SU-DHL-6 (cell line): ENCODE data around the gene SHCBP1L.

Source experiments
- H2AFZ ChIP-seq: fragments of 200-600 bp; sonication (generic); 2 replicates; pipeline ENCODE4 v1.6.1; 2014; ENCODE audit warnings: low read depth, mild to moderate bottlenecking, moderate library complexity, mixed read lengths, antibody characterized with exemption, low read length; ENCODE audit not compliant: severe bottlenecking
- H3F3A ChIP-seq: fragments of 200-600 bp; shearing (Covaris generic); 2 replicates; pipeline ENCODE4 v1.6.0; 2016; ENCODE audit warnings: antibody characterized with exemption, mild to moderate bottlenecking; ENCODE audit not compliant: insufficient read depth
- H3K27ac ChIP-seq: fragments of 200-600 bp; sonication (generic); 2 replicates; pipeline ENCODE4 v1.5.1; 2016; ENCODE audit warnings: low read depth, mild to moderate bottlenecking, low read length, moderate library complexity, mixed read lengths
- H3K27me3 ChIP-seq: fragments of 200-600 bp; sonication (generic), shearing (Covaris generic); 2 replicates; pipeline ENCODE4 v1.6.0; 2014; ENCODE audit warnings: mild to moderate bottlenecking, low read length
- H3K36me3 ChIP-seq: fragments of 200-600 bp; sonication (generic); 2 replicates; pipeline ENCODE4 v1.6.1; 2014; ENCODE audit warnings: mild to moderate bottlenecking, low read length, mixed read lengths
- H3K4me2 ChIP-seq: fragments of 300-600, 200-600 bp; shearing (Covaris generic), sonication (generic); 2 replicates; pipeline ENCODE4 v1.6.0; 2014; ENCODE audit warnings: low read length, low read depth, mild to moderate bottlenecking; ENCODE audit not compliant: poor library complexity, severe bottlenecking
- H3K4me3 ChIP-seq: fragments of 200-600 bp; sonication (generic); 2 replicates; pipeline ENCODE4 v1.5.1; 2014; ENCODE audit warnings: antibody characterized with exemption, low read length, mild to moderate bottlenecking, mixed read lengths; ENCODE audit not compliant: insufficient read depth, poor library complexity, severe bottlenecking
- H3K79me2 ChIP-seq: fragments of 200-600 bp; sonication (generic); 2 replicates; pipeline ENCODE4 v1.6.1; 2014; ENCODE audit warnings: mild to moderate bottlenecking, low read length, moderate library complexity; ENCODE audit not compliant: insufficient read depth
- H3K9ac ChIP-seq: fragments of 200-600 bp; sonication (generic); 2 replicates; pipeline ENCODE4 v1.7.0; 2014; ENCODE audit warnings: mild to moderate bottlenecking, low read length
- H3K9me2 ChIP-seq: fragments of 200-600 bp; sonication (generic); replicated peaks from 2 replicates; pipeline ENCODE4 v1.6.1; 2014; ENCODE audit warnings: low read length; ENCODE audit not compliant: insufficient read depth
- H3K9me3 ChIP-seq: fragments of 200-600 bp; sonication (generic); 2 replicates; pipeline ENCODE4 v1.6.1; 2014; ENCODE audit warnings: low read length, mixed read lengths; ENCODE audit not compliant: insufficient read depth
- H4K20me1 ChIP-seq: fragments of 200-600 bp; sonication (generic); 2 replicates; pipeline ENCODE4 v1.6.1; 2014; ENCODE audit warnings: low read depth, mild to moderate bottlenecking, antibody characterized with exemption, low read length, moderate library complexity, mixed read lengths
- CTCF ChIP-seq: fragments of 200-600 bp; sonication (generic); IDR thresholded peaks from one replicate; pipeline ENCODE4 v1.5.1; 2017; ENCODE audit warnings: antibody characterized with exemption, mild to moderate bottlenecking, low read length, moderate library complexity; ENCODE audit not compliant: insufficient read depth, poor library complexity, severe bottlenecking
- EZH2phosphoT487 ChIP-seq: fragments of 200-600 bp; sonication (generic), shearing (Covaris generic); conservative IDR thresholded peaks from 2 replicates; pipeline ENCODE4 v1.6.1; 2018; ENCODE audit warnings: mild to moderate bottlenecking, antibody characterized with exemption, low read length, moderate library complexity, mixed read lengths

SHCBP1L gene

DNA sequence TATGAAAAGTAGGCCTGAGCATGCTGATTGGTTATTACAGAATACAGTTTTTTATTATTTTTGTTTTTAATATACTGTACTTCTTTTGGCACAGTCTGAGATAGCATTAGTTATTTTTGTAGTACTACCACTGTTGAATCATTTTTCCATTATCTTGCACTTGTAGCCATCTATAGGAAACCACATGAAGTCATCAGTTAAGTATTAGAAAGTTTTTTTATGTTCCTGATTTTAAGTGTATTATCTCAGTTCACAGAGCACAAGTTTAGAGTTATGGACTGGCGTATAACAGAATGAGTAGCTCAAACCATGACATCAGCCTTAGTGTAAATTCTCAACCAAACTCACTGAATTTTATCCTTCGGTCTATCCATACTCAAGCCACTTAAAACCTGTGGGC, 91.0 kb downstream of the SHCBP1L start:
- no peaks in the 10 kb centered on the region for H3K27me3 ChIP-seq
- peaks cover 27% of the 10 kb centered on the region for H3F3A ChIP-seq
- peaks cover 19% of the 10 kb centered on the region for H4K20me1 ChIP-seq
- H3K4me3 ChIP-seq = no peak overlapping the region
- no peaks in the 10 kb centered on the region for H3K9me2 ChIP-seq
- H3K27ac ChIP-seq = no peak overlapping the region
- H2AFZ ChIP-seq = no peak overlapping the region
- H3K79me2 ChIP-seq = peaks cover 52% of the 10 kb centered on the region
- no peak overlapping the region for H3K4me2 ChIP-seq
- no peak for TF ChIP-seq CTCF
- TF ChIP-seq EZH2phosphoT487 = no peak
- H3K9ac ChIP-seq = no peak overlapping the region
- H3K36me3 ChIP-seq = peaks cover 98% of the 10 kb centered on the region
- H3K9me3 ChIP-seq = no peaks in the 10 kb centered on the region

GRCh38 chr1:182860658-182861057, 92.3 kb downstream of the SHCBP1L start:
- H3K9me3 ChIP-seq = no peaks in the 10 kb centered on the region
- peaks cover 60% of the 10 kb centered on the region for H3K79me2 ChIP-seq
- TF ChIP-seq EZH2phosphoT487 = no peak
- TF ChIP-seq CTCF = no peak
- H3K4me2 ChIP-seq = no peak overlapping the region
- H3K9ac ChIP-seq = no peak overlapping the region
- H2AFZ ChIP-seq = no peak overlapping the region
- peaks cover 94% of the 10 kb centered on the region for H3K36me3 ChIP-seq
- H3K4me3 ChIP-seq = no peak overlapping the region
- H4K20me1 ChIP-seq = peaks cover 19% of the 10 kb centered on the region
- H3K27ac ChIP-seq = no peak overlapping the region
- H3K27me3 ChIP-seq = no peaks in the 10 kb centered on the region
- H3F3A ChIP-seq = peaks cover 22% of the 10 kb centered on the region
- H3K9me2 ChIP-seq = no peaks in the 10 kb centered on the region

DNA sequence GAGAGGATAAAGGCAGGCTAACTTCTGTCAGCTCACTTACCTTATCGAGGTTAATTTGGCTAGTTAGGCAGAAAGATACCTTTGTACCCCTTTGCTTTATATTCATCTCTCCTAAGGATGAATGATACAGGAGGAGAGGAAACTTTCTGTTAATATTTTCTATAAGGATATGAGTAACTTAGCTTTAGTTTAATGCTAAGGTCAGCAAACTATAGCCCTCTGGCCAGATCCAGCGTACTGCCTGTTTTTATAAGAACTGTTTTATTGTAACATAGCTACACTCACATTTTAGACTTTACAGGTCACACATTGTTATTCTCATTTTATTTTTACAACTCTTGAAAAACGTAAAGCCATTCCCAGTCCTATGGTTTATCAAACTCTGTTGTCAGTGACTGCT, 95.8 kb downstream of the SHCBP1L start:
- peaks cover 53% of the 10 kb centered on the region; the same call in 1 of the 2 replicates for H3K79me2 ChIP-seq
- H3K4me3 ChIP-seq = no peak overlapping the region
- peaks cover 19% of the 10 kb centered on the region for H3F3A ChIP-seq
- H3K36me3 ChIP-seq = peaks cover 92% of the 10 kb centered on the region
- no peak overlapping the region for H3K9ac ChIP-seq
- H4K20me1 ChIP-seq = peaks cover 26% of the 10 kb centered on the region
- no peak overlapping the region for H3K27ac ChIP-seq
- no peaks in the 10 kb centered on the region for H3K9me3 ChIP-seq
- no peaks in the 10 kb centered on the region for H3K27me3 ChIP-seq
- no peak overlapping the region for H2AFZ ChIP-seq
- H3K9me2 ChIP-seq = no peaks in the 10 kb centered on the region
- no peak for TF ChIP-seq EZH2phosphoT487
- TF ChIP-seq CTCF = no peak
- no peak overlapping the region for H3K4me2 ChIP-seq

DNA sequence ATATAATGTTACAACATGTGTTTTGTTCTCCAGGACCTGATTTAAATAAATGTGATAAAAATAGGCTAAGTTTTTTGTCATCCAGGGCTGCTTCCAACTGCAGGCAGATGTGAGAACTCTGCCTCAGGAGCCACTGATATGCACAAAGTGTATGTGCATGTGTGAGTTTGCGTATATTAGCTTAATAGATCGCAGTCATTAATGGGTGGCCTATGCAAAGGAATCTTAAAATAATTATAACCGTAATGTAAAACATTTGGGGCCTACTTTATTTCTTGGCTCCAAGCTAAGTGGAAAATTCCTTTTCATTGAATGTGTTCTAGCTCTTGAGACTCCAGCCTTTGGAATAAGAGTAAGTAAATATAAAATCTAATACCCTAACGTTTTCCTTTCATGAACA, 97.1 kb downstream of the SHCBP1L start:
- Histone ChIP-seq H3K27ac (no peak overlapping the region), H4K20me1 (peaks cover 35% of the 10 kb centered on the region), H3K79me2 (peaks cover 62% of the 10 kb centered on the region), H3K27me3 (no peaks in the 10 kb centered on the region), H3K4me2 (no peak overlapping the region), H3K9ac (no peak overlapping the region), H3K9me3 (no peaks in the 10 kb centered on the region), H2AFZ (no peak overlapping the region), H3K9me2 (no peaks in the 10 kb centered on the region), H3F3A (peaks cover 26% of the 10 kb centered on the region), H3K4me3 (no peak overlapping the region), H3K36me3 (peaks cover 94% of the 10 kb centered on the region)
- TF ChIP-seq EZH2phosphoT487 (no peak), CTCF (no peak)
